Measurements from ENCODE around the gene CST9. TPM values are rescaled to one million over a fixed set of nuclear protein-coding genes. Genes with fewer than 3 reads are reported as not detected.

CST9 gene
- total and polyA plus RNA-seq, 2 of the 13 experiments (the other 11 are each of a cell fraction or from before 2014, with no cell fraction given) = 0.07 TPM; not detected in 1

- TF ChIP-seq ASH2L (IDR thresholded peaks at IDR 0.05; ENCODE audit: insufficient read length, low read depth, low read length) (no peak), TAF1 (CRISPR knock-in tag; IDR thresholded peaks at IDR 0.05) (peak; percentile 45), FOXC1 (CRISPR knock-in tag; IDR thresholded peaks at IDR 0.05; ENCODE audit: borderline replicate concordance) (0 out of 2 replicates have a peak, but pooled peaks have one; percentile 13), ZNF224 (CRISPR knock-in tag; IDR thresholded peaks at IDR 0.05) (no peak; the same call in 1 of the 2 replicates), MTA3 (CRISPR knock-in tag; IDR thresholded peaks at IDR 0.05) (no peak), MNT (IDR thresholded peaks at IDR 0.05) (no peak), NCOA2 (CRISPR knock-in tag; IDR thresholded peaks at IDR 0.05) (peak; percentile 13; the same call in 1 of the 2 replicates), THRA (CRISPR knock-in tag; IDR thresholded peaks at IDR 0.05; ENCODE audit: borderline replicate concordance) (peak; percentile 14; the same call in 1 of the 2 replicates), JUND (CRISPR knock-in tag; IDR thresholded peaks at IDR 0.05) (peak; percentile 53; the same call in 1 of the 2 replicates), ZC3H13 (CRISPR knock-in tag; IDR thresholded peaks at IDR 0.05) (0 out of 2 replicates have a peak, but pooled peaks have one; percentile 7), ZKSCAN5 (CRISPR knock-in tag; IDR thresholded peaks at IDR 0.05) (no peak), ZNF124 (CRISPR knock-in tag; IDR thresholded peaks at IDR 0.05) (no peak), KDM3A (CRISPR knock-in tag; IDR thresholded peaks at IDR 0.05; ENCODE audit: low read depth) (0 out of 2 replicates have a peak, but pooled peaks have one; percentile 9), MEIS2 (CRISPR knock-in tag; IDR thresholded peaks at IDR 0.05) (no peak), SMC3 (IDR thresholded peaks at IDR 0.05; ENCODE audit: low read length) (no peak), TMF1 (CRISPR knock-in tag; IDR thresholded peaks at IDR 0.05; ENCODE audit: low read depth) (no peak), REL (CRISPR knock-in tag; conservative IDR thresholded peaks at IDR 0.05) (no peak), MED1 (CRISPR knock-in tag; IDR thresholded peaks at IDR 0.05) (0 out of 2 replicates have a peak, but pooled peaks have one; percentile 22), HDAC1 (CRISPR knock-in tag; IDR thresholded peaks at IDR 0.05) (no peak), SMAD1 (CRISPR knock-in tag; IDR thresholded peaks at IDR 0.05; ENCODE audit: borderline replicate concordance, low read depth) (no peak), ZNF513 (CRISPR knock-in tag; conservative IDR thresholded peaks at IDR 0.05) (no peak), SIN3A (IDR thresholded peaks at IDR 0.05; ENCODE audit: borderline replicate concordance, low read depth, low read length) (no peak), SOX6 (IDR thresholded peaks at IDR 0.05) (no peak), SOX6 (CRISPR knock-in tag; IDR thresholded peaks at IDR 0.05) (peak; percentile 41; the same call in 1 of the 2 replicates), ZNF260 (CRISPR knock-in tag; IDR thresholded peaks at IDR 0.05; ENCODE audit: borderline replicate concordance, low read depth) (no peak), BRD4 (CRISPR knock-in tag; IDR thresholded peaks at IDR 0.05) (no peak)
- TF ChIP-seq, protein P1, sequence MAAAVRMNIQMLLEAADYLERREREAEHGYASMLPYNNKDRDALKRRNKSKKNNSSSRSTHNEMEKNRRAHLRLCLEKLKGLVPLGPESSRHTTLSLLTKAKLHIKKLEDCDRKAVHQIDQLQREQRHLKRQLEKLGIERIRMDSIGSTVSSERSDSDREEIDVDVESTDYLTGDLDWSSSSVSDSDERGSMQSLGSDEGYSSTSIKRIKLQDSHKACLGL (CRISPR knock-in tag; IDR thresholded peaks at IDR 0.05) = no peak
Observed at GRCh38 chr20:23629542-23630391, 24.1 kb upstream of the CST9 start (continued).

All from HepG2 (cell line).